AG04450 (cell line): Measurements from ENCODE around the gene MAJIN. TPM values are rescaled to one million over a fixed set of nuclear protein-coding genes. Genes with fewer than 3 reads are reported as not detected.

Experiments
- CTCF ChIA-PET: fragments of 300-600, 350-600 bp; formaldehyde crosslinking; extraction: SDS; loops from one replicate; lab custom pipeline; 2022; ENCODE audit warnings: antibody characterized with exemption, inconsistent platforms; lab: Charles Lee
- POLR2A ChIA-PET: fragments of 350-600 bp; formaldehyde crosslinking; extraction: SDS; loops from one replicate; lab custom pipeline; 2021; ENCODE audit warnings: antibody characterized with exemption, inconsistent platforms; lab: Yijun Ruan, JAX
- DNase-seq: peaks from one replicate; pipeline ENCODE4 v3.0.0-alpha.2; 2011; ENCODE audit warnings: low read depth, low spot score
- H3K27ac ChIP-seq: one replicate; pipeline ENCODE4 v1.5.1; 2012; ENCODE audit warnings: low read depth, low read length, control low read depth
- H3K27me3 ChIP-seq: one replicate; pipeline ENCODE4 v1.6.0; 2012; ENCODE audit warnings: low read length; ENCODE audit not compliant: control insufficient read depth, insufficient read depth
- H3K4me3 ChIP-seq: 2 replicates; pipeline ENCODE4 v1.5.1; 2011; ENCODE audit warnings: mild to moderate bottlenecking, low read depth, low read length, control low read depth
- H3K9me3 ChIP-seq: 2 replicates; pipeline ENCODE4 v1.5.1; 2012; ENCODE audit warnings: low read length; ENCODE audit not compliant: control insufficient read depth, insufficient read depth
- polyA plus RNA-seq: library from polyadenylated mRNA; depleted of rRNA; stranded (reverse); fragments of >200 nt; gene quantifications from 2 replicates; pipeline ENCODE4 v1.2.3, GENCODE V29; 2011
- TF ChIP-seq, protein P1 (sequence below): IDR thresholded peaks from 2 replicates; pipeline ENCODE4 v1.5.1; 2011; ENCODE audit warnings: low read depth, low read length, control low read depth, inconsistent platforms

Gene MAJIN
- polyA plus RNA-seq, 1 experiment: not detected

DNA sequence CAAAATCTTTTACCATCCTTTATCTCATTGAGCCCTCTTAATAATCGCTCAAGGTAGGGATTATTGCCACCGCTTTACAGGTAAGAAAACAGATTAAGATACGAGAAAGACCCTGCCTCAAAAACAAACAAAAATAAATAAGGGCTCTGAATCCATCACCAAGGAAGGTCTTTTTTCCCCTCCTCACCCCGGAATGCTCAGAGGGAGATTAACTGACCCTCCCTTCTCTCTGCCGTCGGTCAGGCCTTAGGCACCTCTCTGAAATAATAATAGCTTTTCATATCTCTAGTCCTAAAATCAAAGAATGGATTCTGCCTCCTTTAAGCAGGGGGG is 54.3 kb downstream of the MAJIN start:
- peak overlapping the region; percentile 81 for H3K27ac ChIP-seq
- H3K27me3 ChIP-seq: no peaks in the 10 kb centered on the region
- peak overlapping the region; percentile 61 for H3K4me3 ChIP-seq
- H3K9me3 ChIP-seq: no peaks in the 10 kb centered on the region; the same call in 1 of the 2 replicates
- CTCF ChIA-PET: interaction anchor here (1.1 kb wide), 1 partner anchor 27 kb away, joined by 3 read pairs; no protein-coding TSS in a partner anchor
- no peak for DNase-seq
- TF ChIP-seq, protein P1, sequence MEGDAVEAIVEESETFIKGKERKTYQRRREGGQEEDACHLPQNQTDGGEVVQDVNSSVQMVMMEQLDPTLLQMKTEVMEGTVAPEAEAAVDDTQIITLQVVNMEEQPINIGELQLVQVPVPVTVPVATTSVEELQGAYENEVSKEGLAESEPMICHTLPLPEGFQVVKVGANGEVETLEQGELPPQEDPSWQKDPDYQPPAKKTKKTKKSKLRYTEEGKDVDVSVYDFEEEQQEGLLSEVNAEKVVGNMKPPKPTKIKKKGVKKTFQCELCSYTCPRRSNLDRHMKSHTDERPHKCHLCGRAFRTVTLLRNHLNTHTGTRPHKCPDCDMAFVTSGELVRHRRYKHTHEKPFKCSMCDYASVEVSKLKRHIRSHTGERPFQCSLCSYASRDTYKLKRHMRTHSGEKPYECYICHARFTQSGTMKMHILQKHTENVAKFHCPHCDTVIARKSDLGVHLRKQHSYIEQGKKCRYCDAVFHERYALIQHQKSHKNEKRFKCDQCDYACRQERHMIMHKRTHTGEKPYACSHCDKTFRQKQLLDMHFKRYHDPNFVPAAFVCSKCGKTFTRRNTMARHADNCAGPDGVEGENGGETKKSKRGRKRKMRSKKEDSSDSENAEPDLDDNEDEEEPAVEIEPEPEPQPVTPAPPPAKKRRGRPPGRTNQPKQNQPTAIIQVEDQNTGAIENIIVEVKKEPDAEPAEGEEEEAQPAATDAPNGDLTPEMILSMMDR: no peak
- POLR2A ChIA-PET: interaction anchor here (0.5 to 0.9 kb wide), 2 partner anchors 25 to 200 kb away, joined by 3 to 4 read pairs; partner anchors contain the start of gene ZNHIT2

DNA sequence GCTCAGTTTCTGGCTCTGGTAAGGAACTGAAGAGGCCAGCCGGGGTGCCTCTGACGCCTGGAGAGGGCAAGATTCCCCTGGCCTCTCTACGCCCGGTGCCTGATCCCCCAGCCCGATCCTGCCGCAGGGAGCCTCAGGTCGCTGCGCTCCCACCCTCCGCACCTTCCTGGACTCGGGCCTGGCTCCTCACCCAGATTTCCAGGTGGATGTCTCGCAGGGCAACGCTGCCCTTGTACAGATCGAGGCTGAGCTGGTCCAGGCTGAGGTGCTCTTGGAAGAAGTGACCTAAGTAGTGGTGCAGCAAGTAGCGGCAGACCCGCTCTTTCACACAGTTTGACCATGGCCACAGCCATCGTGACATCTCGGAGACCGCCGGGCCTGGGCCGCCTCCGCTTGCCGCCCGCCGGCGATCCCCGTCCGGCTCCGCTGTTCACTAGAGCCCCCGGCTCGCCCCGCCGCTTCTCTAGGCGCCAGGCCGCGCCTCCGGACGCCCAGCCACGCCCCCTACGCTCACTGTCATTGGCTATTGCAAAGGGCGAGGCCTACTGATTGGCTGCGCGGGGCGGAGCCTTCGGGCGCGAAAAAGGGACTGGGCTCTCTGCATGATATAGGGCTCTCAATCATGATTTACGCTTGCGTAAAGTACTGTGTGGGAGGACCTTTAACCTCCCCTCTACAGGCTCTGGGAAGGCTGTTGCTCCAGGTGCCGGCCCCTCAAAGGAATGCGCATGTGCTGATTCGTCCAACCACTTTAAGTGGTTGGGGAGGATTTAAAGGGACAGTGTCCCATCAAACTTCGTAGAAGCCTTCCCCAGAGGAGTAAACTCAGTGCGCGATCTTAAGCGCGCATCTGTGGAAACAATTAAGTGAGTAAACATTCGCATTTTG is 54.9 kb downstream of the MAJIN start, which contains the start of gene ATG2A:
Gene ATG2A, minus strand, starts transcription at position 435 of the 888 bp plus-strand sequence. Its CDS starts 74 bp downstream, at position 361.
- peak within 1 kb of the TSS; percentile 81 for H3K27ac ChIP-seq
- H3K4me3 ChIP-seq: peak within 1 kb of the TSS; percentile 90
- H3K27me3 ChIP-seq: no peaks in the 10 kb centered on the region
- CTCF ChIA-PET: no interaction called here
- DNase-seq: peak; percentile 99
- H3K9me3 ChIP-seq: no peaks in the 10 kb centered on the region; the same call in 1 of the 2 replicates
- TF ChIP-seq, protein P1: no peak
- POLR2A ChIA-PET: interaction anchor here (0.9 to 1.5 kb wide), 2 partner anchors 97 to 200 kb away, joined by 3 to 4 read pairs; partner anchors contain the start of genes ARL2 and ZNHIT2

DNA sequence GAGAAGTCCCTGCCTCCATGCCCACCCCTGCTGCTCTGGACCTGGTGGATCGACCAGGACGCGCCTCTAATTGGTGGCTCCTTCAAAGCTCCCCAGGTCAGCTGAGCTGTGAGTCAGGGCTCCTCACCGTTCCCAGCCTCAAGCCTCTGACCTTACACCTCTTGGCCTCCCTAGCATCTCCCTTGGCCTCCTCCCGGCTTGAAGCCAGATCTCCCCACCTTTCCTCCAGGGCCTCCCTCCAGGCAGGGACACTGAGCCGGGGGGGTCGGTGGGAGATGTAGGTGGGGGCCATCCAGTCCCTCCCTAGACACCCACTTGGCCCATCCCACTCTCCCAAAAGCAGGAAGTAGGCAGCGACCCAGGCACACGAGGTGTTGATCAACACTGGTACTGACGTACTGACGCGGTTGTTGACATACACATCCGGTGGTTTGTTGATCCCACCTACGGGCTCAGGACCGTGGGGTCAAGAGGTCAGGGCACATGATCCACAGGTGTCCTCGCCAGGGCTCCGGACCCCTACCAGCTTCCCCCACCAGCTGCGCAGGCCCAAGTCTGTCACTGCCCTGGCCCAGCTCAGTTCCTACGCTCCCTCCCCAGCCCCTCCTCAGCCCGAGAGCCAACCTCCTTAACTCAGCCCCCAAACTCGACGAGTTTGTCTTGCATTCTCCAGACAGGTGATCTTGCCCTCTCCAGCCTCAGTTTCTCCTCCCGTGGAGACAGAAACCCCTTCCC is 55.7 kb downstream of the MAJIN start:
- DNase-seq: no peak

DNA sequence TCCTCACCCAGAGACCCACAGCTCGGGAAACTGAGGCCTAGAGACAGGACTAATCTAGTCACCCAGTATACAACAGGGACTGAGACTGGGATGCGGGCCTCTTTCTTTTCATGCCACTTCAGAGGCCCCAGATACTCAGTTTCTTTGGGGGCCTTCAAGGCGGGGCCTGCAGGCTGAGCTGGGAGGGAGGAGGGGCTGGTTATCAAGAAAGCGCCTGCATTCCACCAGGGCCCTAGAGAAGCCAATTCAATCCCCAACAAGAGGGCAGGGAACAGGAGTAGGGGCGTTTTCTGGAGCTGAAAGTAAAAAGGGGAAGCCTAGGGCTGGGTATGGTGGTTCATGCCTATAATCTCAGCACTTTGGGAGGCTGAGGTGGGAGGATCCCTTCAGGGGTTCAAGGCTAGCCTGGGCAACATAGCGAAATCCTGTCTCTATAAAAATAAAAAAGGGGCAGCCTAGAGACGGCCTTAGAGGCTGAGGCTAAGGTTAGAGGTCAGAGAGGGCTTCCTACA is 56.5 kb downstream of the MAJIN start:
- ChIA-PET CTCF (interaction anchor here (0.7 to 1.6 kb wide), 3 partner anchors 21 to 99 kb away, joined by 4 to 7 read pairs (median 4); no protein-coding TSS in a partner anchor), POLR2A (interaction anchor here (0.6 to 1.5 kb wide), 2 partner anchors 95 to 99 kb away, joined by 3 to 4 read pairs; partner anchors contain the start of gene ARL2)
- Histone ChIP-seq H3K4me3 (peak overlapping the region; percentile 90), H3K9me3 (no peaks in the 10 kb centered on the region; the same call in 1 of the 2 replicates), H3K27ac (no peak overlapping the region), H3K27me3 (no peaks in the 10 kb centered on the region)
- DNase-seq: no peak
- TF ChIP-seq, protein P1: no peak

More for the DNA sequence above, 55.7 kb downstream of the MAJIN start:
- ChIA-PET POLR2A (interaction anchor here (1.5 kb wide), 1 partner anchor 98 kb away, joined by 4 read pairs; the partner anchor contains the start of gene ARL2), CTCF (interaction anchor here (0.7 to 1.6 kb wide), 3 partner anchors 22 to 98 kb away, joined by 4 to 7 read pairs (median 4); no protein-coding TSS in a partner anchor)
- TF ChIP-seq, protein P1: no peak
- no peaks in the 10 kb centered on the region; the same call in 1 of the 2 replicates for H3K9me3 ChIP-seq
- H3K4me3 ChIP-seq: peak overlapping the region; percentile 90
- no peaks in the 10 kb centered on the region for H3K27me3 ChIP-seq
- H3K27ac ChIP-seq: peak overlapping the region; percentile 65
